Measurements from ENCODE around the gene TRMT11. TPM values are rescaled to one million over a fixed set of nuclear protein-coding genes. Genes with fewer than 3 reads are reported as not detected.

The TRMT11 gene
- total and polyA plus RNA-seq, 2 of the 8 experiments (the other 6 are each of a cell fraction or from before 2014, with no cell fraction given), result 19.7 to 32.4 TPM

GRCh38 chr6:126027601-126028000 lies 41.3 kb downstream of the TRMT11 start:
- H3K4me2 ChIP-seq (ENCODE audit: insufficient read depth in 1 of 2, low read depth in 2 of 2, low read length in 2 of 2), result no peak overlapping the region
- POLR2A ChIA-PET (ENCODE audit: partially characterized antibody), result interaction anchor here (0.7 kb wide), 1 partner anchor 9 kb away, joined by 3 read pairs; no protein-coding TSS in a partner anchor
- H3K18ac ChIP-seq (ENCODE audit: extremely low read depth, low read length), result no peak overlapping the region
- H3K56ac ChIP-seq (replicated peaks; ENCODE audit: insufficient read length, low read depth, low read length), result no peak overlapping the region
- H2BK12ac ChIP-seq (ENCODE audit: low read depth, low read length), result no peak overlapping the region
- no peak overlapping the region for H3K27ac ChIP-seq (ENCODE audit: low read depth, low read length)
- no peak overlapping the region for H4K8ac ChIP-seq (ENCODE audit: extremely low read depth, insufficient read depth, low read length)
- H3K4me1 ChIP-seq (replicated peaks in 1 of 4; ENCODE audit: control insufficient read depth in 3 of 4, insufficient read depth in 4 of 4, low read length in 3 of 4), result no peaks in the 10 kb centered on the region
- CTCF ChIA-PET (ENCODE audit: partially characterized antibody), result no interaction called here
- H3K23ac ChIP-seq (ENCODE audit: insufficient read length), result no peak overlapping the region
- H3K79me2 ChIP-seq (ENCODE audit: control insufficient read depth in 1 of 2, insufficient read depth in 2 of 2, low read length in 2 of 2), result no peaks in the 10 kb centered on the region
- no peak overlapping the region for H2AFZ ChIP-seq (ENCODE audit: low read length)
- TF ChIP-seq ASH2L (IDR thresholded peaks at IDR 0.05; ENCODE audit: low read length), result no peak
- no peak for TF ChIP-seq YY1 (IDR thresholded peaks at IDR 0.05; ENCODE audit: low read depth, low read length)
- TF ChIP-seq KDM5A (IDR thresholded peaks at IDR 0.05; ENCODE audit: low read length), result no peak
- no peak for TF ChIP-seq CBX8 (IDR thresholded peaks at IDR 0.05; ENCODE audit: borderline replicate concordance, low read depth, low read length)
- no peak for TF ChIP-seq NANOG (IDR thresholded peaks at IDR 0.05; ENCODE audit: insufficient read depth, low read depth, low read length, poor library complexity, severe bottlenecking)
- no peak for TF ChIP-seq RFX5 (IDR thresholded peaks at IDR 0.05; ENCODE audit: borderline replicate concordance, low read depth, low read length)
- H4K20me1 ChIP-seq (replicated peaks in 1 of 2; ENCODE audit: control insufficient read depth in 1 of 2, insufficient read depth in 2 of 2, low read length in 2 of 2), result no peaks in the 10 kb centered on the region
- H4K91ac ChIP-seq (replicated peaks; ENCODE audit: insufficient read length, low read length), result no peak overlapping the region
- H3K4ac ChIP-seq (replicated peaks; ENCODE audit: insufficient read length, low read depth, low read length), result no peak overlapping the region
- H3K14ac ChIP-seq (ENCODE audit: insufficient read length), result no peak overlapping the region
- no peak overlapping the region for H4K5ac ChIP-seq (ENCODE audit: insufficient read length, low read depth, low read length)
- no peaks in the 10 kb centered on the region for H3K79me1 ChIP-seq (ENCODE audit: low read depth, low read length)
- H2AK5ac ChIP-seq (ENCODE audit: low read depth, low read length), result no peak overlapping the region
- no peaks in the 10 kb centered on the region for H3K27me3 ChIP-seq (replicated peaks in 1 of 4; ENCODE audit: control insufficient read depth in 3 of 4, extremely low read depth in 1 of 4, insufficient read depth in 3 of 4, low read length in 3 of 4)
- H3K9me3 ChIP-seq (ENCODE audit: insufficient read depth in 2 of 2, low read depth in 1 of 2, low read length in 1 of 2), result no peaks in the 10 kb centered on the region
- no peak overlapping the region for H2BK15ac ChIP-seq (ENCODE audit: low read length)
- DNase-seq (ENCODE audit: low read depth in 1 of 2, low spot score in 2 of 2) (no peak), FAIRE-seq (no peak)
- no peak overlapping the region for H2BK20ac ChIP-seq (ENCODE audit: low read length)
- no peak overlapping the region for H2BK5ac ChIP-seq (ENCODE audit: low read depth, low read length)
- H3K36me3 ChIP-seq (ENCODE audit: control insufficient read depth in 2 of 4, insufficient read depth in 4 of 4, low read length in 3 of 4), result peaks cover 2 to 41% (median 5%) of the 10 kb centered on the region in 4 experiments; a peak in 5 of 8 replicates
- no peak overlapping the region for H3K4me3 ChIP-seq (ENCODE audit: extremely low read depth in 1 of 4, insufficient read depth in 2 of 4, low read depth in 3 of 4, low read length in 4 of 4)
- no peak overlapping the region for H2BK120ac ChIP-seq (replicated peaks; ENCODE audit: low read depth, low read length)
- no peaks in the 10 kb centered on the region for H3K23me2 ChIP-seq (ENCODE audit: low read depth, low read length)
- H3K9ac ChIP-seq (replicated peaks in 1 of 4; ENCODE audit: extremely low read depth in 1 of 4, low read depth in 3 of 4, low read length in 3 of 4), result no peak overlapping the region
